GM21723 (cell line): ENCODE data around the gene NDRG4.

Experiments
- ATAC-seq: cut with Tn5 transposase; IDR thresholded peaks from one replicate; pipeline ENCODE4 v1.9.1; 2021; ENCODE audit warnings: mild to moderate bottlenecking, moderate library complexity; ENCODE audit not compliant: unreplicated experiment

The NDRG4 gene

DNA sequence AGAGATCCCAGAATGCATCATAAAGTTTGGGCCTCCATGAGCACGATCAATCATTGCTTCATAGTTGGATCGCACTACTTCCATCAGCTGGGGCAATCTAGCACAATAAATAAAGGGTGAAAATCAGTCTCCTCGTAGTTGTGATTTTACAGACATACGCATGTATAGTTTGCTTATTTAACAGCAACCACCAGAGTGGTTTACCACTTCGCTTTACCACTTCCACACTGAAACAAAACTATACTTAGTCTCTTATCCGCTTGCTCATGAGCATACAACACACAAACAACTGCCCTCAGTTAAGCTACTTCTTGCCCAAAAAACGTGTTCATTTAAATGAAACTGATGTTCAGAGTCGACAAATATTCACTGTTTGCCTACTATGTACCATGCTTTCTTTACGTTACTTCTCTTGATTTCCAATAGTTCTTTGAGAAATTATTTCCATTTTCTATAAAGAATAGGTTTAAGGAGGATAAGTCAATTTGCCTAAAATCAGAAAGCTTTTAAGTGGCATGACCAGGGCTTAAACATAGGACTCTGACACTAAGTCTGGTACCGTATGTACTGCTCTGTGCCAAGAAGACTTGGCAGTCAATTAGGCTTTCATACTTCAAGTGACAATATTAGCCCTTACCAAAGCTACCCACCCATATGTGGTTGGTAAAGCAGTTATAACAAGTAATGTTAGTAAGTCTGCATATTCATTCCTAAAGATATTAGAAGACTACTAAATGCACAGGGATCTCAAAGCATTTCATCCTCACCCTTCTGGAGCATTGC is 37.4 kb downstream of the NDRG4 start:
- no peak for ATAC-seq

DNA sequence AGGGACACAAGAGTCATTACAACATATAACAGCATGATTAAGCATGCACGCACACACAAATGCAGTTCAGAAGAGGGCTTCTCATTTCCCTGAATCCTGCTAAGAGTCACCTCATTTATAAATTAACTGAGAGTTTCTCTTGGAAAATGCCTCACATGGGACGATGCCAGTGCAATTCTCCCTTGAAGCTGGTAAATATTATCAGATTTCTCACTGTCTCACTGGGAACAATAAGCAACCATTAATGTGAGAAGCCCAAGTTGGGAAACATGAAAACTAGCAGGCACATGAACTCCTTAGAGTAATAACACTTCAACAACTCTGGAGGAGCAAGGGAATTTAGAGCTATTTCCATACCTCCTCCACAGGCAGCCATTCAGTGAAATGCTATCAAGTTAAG is 41.8 kb downstream of the NDRG4 start:
- ATAC-seq = no peak

DNA sequence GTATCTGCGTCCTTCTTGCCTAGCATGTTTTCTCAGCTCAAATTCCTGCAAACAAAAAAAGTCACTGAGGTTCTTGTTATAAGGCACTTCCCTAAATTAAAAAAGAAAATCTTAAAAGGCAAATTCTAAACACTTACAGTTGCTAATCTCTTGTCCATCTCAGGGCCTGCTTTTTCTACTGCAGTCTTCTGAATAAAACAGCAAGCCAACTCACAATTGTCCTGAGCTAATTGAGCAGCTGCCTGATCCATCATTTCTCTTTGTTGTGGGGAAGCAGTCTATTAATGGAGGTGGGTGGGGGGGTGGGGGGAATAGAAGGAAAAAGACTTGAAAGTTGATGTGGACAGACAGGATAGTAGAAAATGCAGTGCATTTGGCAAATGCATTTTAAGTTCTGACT is 42.3 kb downstream of the NDRG4 start:
- no peak for ATAC-seq

DNA sequence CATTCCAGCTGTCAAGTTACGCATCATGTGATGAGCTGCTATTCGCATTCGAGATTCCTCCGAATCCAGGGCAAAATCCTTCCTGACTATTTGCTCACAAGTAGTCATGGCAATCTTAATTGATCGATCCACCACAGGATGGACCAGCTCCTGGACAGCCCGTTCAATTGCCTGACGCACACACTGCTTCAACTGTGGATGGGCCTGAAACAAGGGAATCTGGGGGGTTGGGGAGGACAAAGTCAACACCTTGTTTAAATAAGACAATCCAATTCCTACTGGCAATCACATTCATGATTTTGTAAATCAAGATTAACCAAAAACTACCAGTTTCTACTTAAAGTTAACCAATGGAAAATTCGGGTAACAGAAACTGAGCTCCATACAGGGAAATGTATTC is 43.7 kb downstream of the NDRG4 start:
- ATAC-seq = no peak

DNA sequence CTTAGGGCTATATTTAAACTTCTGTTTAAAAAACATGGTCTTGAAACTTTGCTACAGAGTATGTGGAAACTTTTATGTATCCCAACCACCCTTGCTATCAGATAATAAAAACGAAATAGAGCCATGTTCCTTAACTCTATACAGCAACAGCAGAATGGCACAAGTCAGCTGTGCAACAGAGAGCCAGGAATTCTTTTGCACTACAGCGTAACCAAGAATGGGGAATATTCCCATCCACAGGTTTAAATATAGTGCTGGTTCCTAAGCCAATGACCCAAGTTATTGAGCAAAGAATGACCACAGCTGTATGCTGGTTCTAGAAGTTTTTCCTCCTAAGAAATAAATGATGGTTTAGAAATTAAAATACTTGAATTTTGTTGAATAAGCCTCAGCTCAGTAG is 48.4 kb downstream of the NDRG4 start:
- no peak for ATAC-seq

DNA sequence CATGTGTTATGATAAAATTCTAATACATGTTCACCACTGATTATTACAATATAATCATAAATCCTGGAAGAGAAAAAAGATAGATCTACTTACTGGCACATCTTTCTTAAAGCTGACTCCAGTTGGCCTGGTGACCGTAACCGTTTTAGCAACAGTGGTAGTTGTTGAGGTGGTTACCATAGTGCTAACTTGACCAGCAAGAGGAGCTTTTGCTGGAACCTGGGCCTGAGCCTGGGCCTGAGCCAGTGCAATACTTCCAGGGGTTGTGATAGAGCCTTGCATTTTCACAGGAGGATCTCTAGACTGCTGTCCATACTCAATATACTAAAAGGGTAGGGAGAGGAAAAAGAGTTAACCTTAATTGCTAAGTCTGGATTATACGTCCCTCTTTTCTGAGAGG is 51.6 kb downstream of the NDRG4 start:
- no peak for ATAC-seq

DNA sequence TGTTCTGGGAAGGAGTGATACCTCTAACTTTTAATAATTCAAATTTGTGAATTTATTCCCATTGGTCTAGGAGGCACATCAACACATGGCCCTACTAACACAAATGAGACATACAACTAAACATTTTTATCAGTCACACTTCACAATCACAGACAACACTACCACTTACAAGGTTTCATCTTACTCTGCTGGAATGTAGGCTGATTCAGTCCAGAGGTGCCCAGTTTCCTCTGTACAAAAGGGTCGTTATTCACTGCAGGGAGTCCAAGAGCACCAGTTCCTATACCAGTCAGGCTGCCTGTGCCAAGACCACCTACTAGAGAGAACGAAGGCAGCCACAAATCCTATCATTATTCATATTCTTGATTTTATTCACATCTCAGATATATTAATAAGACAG is 56.7 kb downstream of the NDRG4 start:
- no peak for ATAC-seq
